MM.1S (cell line): ENCODE measurements around the gene BTBD9.

Experiments
- DNase-seq: peaks from one replicate; pipeline ENCODE4 v3.0.0-alpha.2; 2015
- H2AFZ ChIP-seq: fragments of 300-600 bp; sonication (generic); 2 replicates; pipeline ENCODE4 v1.6.0; 2016; ENCODE audit warnings: antibody characterized with exemption, low read length
- H3F3A ChIP-seq: fragments of 300-600 bp; sonication (generic); 2 replicates; pipeline ENCODE4 v1.6.1; 2016; ENCODE audit warnings: mild to moderate bottlenecking, antibody characterized with exemption, low read length, moderate library complexity, mixed read lengths; ENCODE audit not compliant: insufficient read depth
- H3K27ac ChIP-seq: fragments of 300-600 bp; sonication (generic); 2 replicates; pipeline ENCODE4 v1.5.1; 2016; ENCODE audit warnings: mild to moderate bottlenecking, low read length
- H3K27me3 ChIP-seq: fragments of 300-600 bp; sonication (generic); replicated peaks from 2 replicates; pipeline ENCODE4 v1.6.0; 2016; ENCODE audit warnings: low read length; ENCODE audit not compliant: insufficient read depth
- H3K36me3 ChIP-seq: fragments of 300-600 bp; sonication (generic); replicated peaks from 2 replicates; pipeline ENCODE4 v1.6.1; 2016; ENCODE audit warnings: mild to moderate bottlenecking, low read length, mixed read lengths; ENCODE audit not compliant: insufficient read depth
- H3K4me1 ChIP-seq: fragments of 300-600 bp; sonication (generic); 2 replicates; pipeline ENCODE4 v1.6.1; 2016; ENCODE audit warnings: low read length, mixed read lengths
- H3K4me2 ChIP-seq: fragments of 300-600 bp; sonication (generic); 2 replicates; pipeline ENCODE4 v1.6.0; 2016; ENCODE audit warnings: low read depth, low read length
- H3K4me3 ChIP-seq: fragments of 300-600 bp; sonication (generic); 2 replicates; pipeline ENCODE4 v1.5.1; 2016; ENCODE audit warnings: low read length, mixed read lengths
- H3K79me2 ChIP-seq: fragments of 300-600 bp; sonication (generic); 2 replicates; pipeline ENCODE4 v1.6.1; 2016; ENCODE audit warnings: mixed run types, low read length, mixed read lengths
- H3K9ac ChIP-seq: fragments of 300-600 bp; sonication (generic); 2 replicates; pipeline ENCODE4 v1.6.1; 2016; ENCODE audit warnings: low read length, mixed read lengths
- H3K9me2 ChIP-seq: fragments of 300-600 bp; sonication (generic); replicated peaks from 2 replicates; pipeline ENCODE4 v1.6.1; 2016; ENCODE audit warnings: mild to moderate bottlenecking, low read length, mixed read lengths; ENCODE audit not compliant: insufficient read depth
- H3K9me3 ChIP-seq: fragments of 300-600 bp; sonication (generic); replicated peaks from 2 replicates; pipeline ENCODE4 v1.6.1; 2016; ENCODE audit warnings: mild to moderate bottlenecking, low read length, mixed read lengths; ENCODE audit not compliant: insufficient read depth
- H4K20me1 ChIP-seq: fragments of 300-600 bp; sonication (generic); 2 replicates; pipeline ENCODE4 v1.6.1; 2016; ENCODE audit warnings: mild to moderate bottlenecking, low read length, moderate library complexity, mixed read lengths; ENCODE audit not compliant: insufficient read depth
- CTCF ChIP-seq: fragments of 300-600 bp; sonication (generic); IDR thresholded peaks from 2 replicates; pipeline ENCODE4 v1.5.1; 2016; ENCODE audit warnings: antibody characterized with exemption, low read length, mixed read lengths
- EZH2 ChIP-seq: fragments of 300-600 bp; sonication (generic); optimal IDR thresholded peaks from 2 replicates; pipeline ENCODE3; 2017; ENCODE audit warnings: low read depth, mild to moderate bottlenecking, antibody characterized with exemption, low read length, mixed read lengths
- EZH2phosphoT487 ChIP-seq: fragments of 300-600 bp; sonication (generic); IDR thresholded peaks from 2 replicates; pipeline ENCODE4 v1.6.1; 2018; ENCODE audit warnings: antibody characterized with exemption, low read length

The BTBD9 gene

GRCh38 chr6:38352636-38353035 is 287.1 kb downstream of the BTBD9 start:
- no peak for DNase-seq
- no peak for TF ChIP-seq EZH2
- no peak overlapping the region for H3K4me2 ChIP-seq
- H3K9ac ChIP-seq = no peak overlapping the region
- 0 out of 2 replicates have a peak, but pooled peaks cover 5% of the 10 kb centered on the region for H3K4me1 ChIP-seq
- H4K20me1 ChIP-seq = no peaks in the 10 kb centered on the region
- no peaks in the 10 kb centered on the region for H3K9me2 ChIP-seq
- peaks cover 4% of the 10 kb centered on the region; the same call in 1 of the 2 replicates for H3F3A ChIP-seq
- no peak overlapping the region for H3K27ac ChIP-seq
- H3K9me3 ChIP-seq = no peaks in the 10 kb centered on the region
- no peaks in the 10 kb centered on the region for H3K36me3 ChIP-seq
- no peaks in the 10 kb centered on the region for H3K27me3 ChIP-seq
- H3K4me3 ChIP-seq = no peak overlapping the region
- no peaks in the 10 kb centered on the region for H3K79me2 ChIP-seq
- H2AFZ ChIP-seq = no peak overlapping the region

GRCh38 chr6:38350942-38351341 is 288.8 kb downstream of the BTBD9 start:
- no peak for TF ChIP-seq CTCF
- TF ChIP-seq EZH2phosphoT487 = no peak
- no peak for TF ChIP-seq EZH2
- Histone ChIP-seq H3K36me3 (no peaks in the 10 kb centered on the region), H3K9me3 (no peaks in the 10 kb centered on the region), H3K79me2 (no peaks in the 10 kb centered on the region), H3K4me2 (no peak overlapping the region), H3K9me2 (no peaks in the 10 kb centered on the region), H3K27ac (no peak overlapping the region), H2AFZ (no peak overlapping the region), H3F3A (no peaks in the 10 kb centered on the region; the same call in 1 of the 2 replicates), H3K4me1 (0 out of 2 replicates have a peak, but pooled peaks cover 5% of the 10 kb centered on the region), H3K9ac (no peak overlapping the region), H3K27me3 (no peaks in the 10 kb centered on the region), H4K20me1 (no peaks in the 10 kb centered on the region), H3K4me3 (no peak overlapping the region)
- no peak for DNase-seq

- Histone ChIP-seq H3K79me2 (no peaks in the 10 kb centered on the region), H3K4me1 (0 out of 2 replicates have a peak, but pooled peaks cover 4% of the 10 kb centered on the region), H3K9me2 (no peaks in the 10 kb centered on the region), H3K36me3 (no peaks in the 10 kb centered on the region), H2AFZ (no peak overlapping the region), H3K27me3 (no peaks in the 10 kb centered on the region), H3K9ac (no peak overlapping the region), H3F3A (no peaks in the 10 kb centered on the region; the same call in 1 of the 2 replicates), H3K27ac (no peak overlapping the region), H3K9me3 (no peaks in the 10 kb centered on the region), H3K4me2 (no peak overlapping the region), H3K4me3 (no peak overlapping the region), H4K20me1 (no peaks in the 10 kb centered on the region)
- TF ChIP-seq CTCF (no peak), EZH2phosphoT487 (no peak), EZH2 (no peak)
- DNase-seq = no peak
These were observed 289.5 kb downstream of the BTBD9 start for GRCh38 chr6:38350220-38350619.

GRCh38 chr6:38349795-38350194 is 289.9 kb downstream of the BTBD9 start:
- DNase-seq = no peak

More at GRCh38 chr6:38349795-38350194, 289.9 kb downstream of the BTBD9 start:
- Histone ChIP-seq H3F3A (no peaks in the 10 kb centered on the region), H3K79me2 (no peaks in the 10 kb centered on the region), H3K4me1 (no peaks in the 10 kb centered on the region), H3K27ac (no peak overlapping the region), H3K36me3 (no peaks in the 10 kb centered on the region), H3K9me3 (no peaks in the 10 kb centered on the region), H3K9ac (no peak overlapping the region), H3K4me2 (no peak overlapping the region), H4K20me1 (no peaks in the 10 kb centered on the region), H3K4me3 (no peak overlapping the region), H3K9me2 (no peaks in the 10 kb centered on the region), H2AFZ (no peak overlapping the region), H3K27me3 (no peaks in the 10 kb centered on the region)
- no peak for TF ChIP-seq EZH2phosphoT487
- TF ChIP-seq EZH2 = no peak
- TF ChIP-seq CTCF = no peak
